ENCODE results near the gene HES5.
A peak's percentile ranks its signal among the peaks of the same experiment; 100 is the strongest.

DNA sequence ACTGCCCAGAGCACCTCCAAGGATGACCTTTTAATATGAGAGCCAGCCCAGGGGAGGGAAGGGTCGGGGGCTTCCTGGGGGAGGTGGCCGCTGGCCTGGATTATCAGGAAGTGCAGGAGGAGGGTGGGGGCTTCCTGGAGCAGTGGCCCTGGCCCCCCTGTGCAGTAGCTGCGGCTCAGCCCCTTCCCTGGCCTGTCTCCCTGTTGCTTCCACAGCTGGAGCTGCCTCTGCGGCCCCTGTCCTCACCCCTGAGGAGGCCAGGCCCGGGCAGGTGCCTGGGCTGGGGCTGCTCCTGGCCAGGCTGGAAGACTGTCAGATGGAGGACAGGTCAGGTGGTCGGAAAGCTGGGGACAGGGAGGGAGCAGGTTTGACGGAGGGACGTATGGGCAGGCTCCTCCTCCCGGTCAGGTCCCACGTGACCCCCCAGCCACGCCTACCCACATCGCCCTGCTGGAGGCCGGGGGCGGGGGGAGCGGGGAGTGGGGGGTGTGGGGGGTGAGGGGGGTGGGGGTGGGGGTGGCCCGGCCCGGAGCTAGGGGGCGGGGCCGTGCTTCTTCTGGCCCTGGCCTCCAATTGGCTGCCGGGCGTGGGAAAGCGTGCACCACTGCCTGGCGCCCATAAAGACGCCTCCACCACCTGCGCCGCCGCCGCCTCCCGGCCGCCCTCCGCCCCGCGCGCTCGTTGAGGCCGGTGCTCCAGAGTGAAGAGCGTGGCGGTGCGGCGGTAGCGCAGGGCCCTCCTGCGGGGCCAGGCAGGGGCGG lies 15.9 kb upstream of the HES5 start:
- TF ChIP-seq RFX5 (IDR thresholded peaks at IDR 0.05; ENCODE audit: low read depth, low read length) = no peak
- TF ChIP-seq, protein P1, sequence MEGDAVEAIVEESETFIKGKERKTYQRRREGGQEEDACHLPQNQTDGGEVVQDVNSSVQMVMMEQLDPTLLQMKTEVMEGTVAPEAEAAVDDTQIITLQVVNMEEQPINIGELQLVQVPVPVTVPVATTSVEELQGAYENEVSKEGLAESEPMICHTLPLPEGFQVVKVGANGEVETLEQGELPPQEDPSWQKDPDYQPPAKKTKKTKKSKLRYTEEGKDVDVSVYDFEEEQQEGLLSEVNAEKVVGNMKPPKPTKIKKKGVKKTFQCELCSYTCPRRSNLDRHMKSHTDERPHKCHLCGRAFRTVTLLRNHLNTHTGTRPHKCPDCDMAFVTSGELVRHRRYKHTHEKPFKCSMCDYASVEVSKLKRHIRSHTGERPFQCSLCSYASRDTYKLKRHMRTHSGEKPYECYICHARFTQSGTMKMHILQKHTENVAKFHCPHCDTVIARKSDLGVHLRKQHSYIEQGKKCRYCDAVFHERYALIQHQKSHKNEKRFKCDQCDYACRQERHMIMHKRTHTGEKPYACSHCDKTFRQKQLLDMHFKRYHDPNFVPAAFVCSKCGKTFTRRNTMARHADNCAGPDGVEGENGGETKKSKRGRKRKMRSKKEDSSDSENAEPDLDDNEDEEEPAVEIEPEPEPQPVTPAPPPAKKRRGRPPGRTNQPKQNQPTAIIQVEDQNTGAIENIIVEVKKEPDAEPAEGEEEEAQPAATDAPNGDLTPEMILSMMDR (conservative IDR thresholded peaks at IDR 0.05; ENCODE audit: low read depth, low read length) = no peak
- TF ChIP-seq NFE2L2 (IDR thresholded peaks at IDR 0.05; ENCODE audit: low read depth, low read length) = no peak
- TF ChIP-seq RAD21 (IDR thresholded peaks at IDR 0.05; ENCODE audit: low read length) = no peak
- no peak for TF ChIP-seq POLR2A (IDR thresholded peaks at IDR 0.05; ENCODE audit: low read depth, low read length)
- TF ChIP-seq, protein P2, sequence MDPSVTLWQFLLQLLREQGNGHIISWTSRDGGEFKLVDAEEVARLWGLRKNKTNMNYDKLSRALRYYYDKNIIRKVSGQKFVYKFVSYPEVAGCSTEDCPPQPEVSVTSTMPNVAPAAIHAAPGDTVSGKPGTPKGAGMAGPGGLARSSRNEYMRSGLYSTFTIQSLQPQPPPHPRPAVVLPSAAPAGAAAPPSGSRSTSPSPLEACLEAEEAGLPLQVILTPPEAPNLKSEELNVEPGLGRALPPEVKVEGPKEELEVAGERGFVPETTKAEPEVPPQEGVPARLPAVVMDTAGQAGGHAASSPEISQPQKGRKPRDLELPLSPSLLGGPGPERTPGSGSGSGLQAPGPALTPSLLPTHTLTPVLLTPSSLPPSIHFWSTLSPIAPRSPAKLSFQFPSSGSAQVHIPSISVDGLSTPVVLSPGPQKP (IDR thresholded peaks at IDR 0.05; ENCODE audit: borderline replicate concordance, low read depth, low read length) = no peak
- TF ChIP-seq CEBPB (IDR thresholded peaks at IDR 0.05; ENCODE audit: low read depth, low read length) = no peak
- TF ChIP-seq FOS (IDR thresholded peaks at IDR 0.05; ENCODE audit: low read depth, low read length) = no peak
- TF ChIP-seq BHLHE40 (IDR thresholded peaks at IDR 0.05; ENCODE audit: low read depth, low read length) = no peak
- TF ChIP-seq CHD1 (IDR thresholded peaks at IDR 0.05; ENCODE audit: low read depth, low read length) = no peak
- no peak for TF ChIP-seq MAFK (IDR thresholded peaks at IDR 0.05; ENCODE audit: low read depth, low read length)
- peak; percentile 32; the same call in 1 of the 2 replicates for TF ChIP-seq MAZ (IDR thresholded peaks at IDR 0.05; ENCODE audit: borderline replicate concordance, low read depth, low read length)
- TF ChIP-seq RCOR1 (IDR thresholded peaks at IDR 0.05; ENCODE audit: insufficient replicate concordance, low read length) = no peak
- no peak for TF ChIP-seq MXI1 (IDR thresholded peaks at IDR 0.05; ENCODE audit: borderline replicate concordance, low read depth, low read length)
